ENCODE measurements around the gene SNX25.

Gene SNX25

GRCh38 chr4:185272245-185272644 is 62.8 kb downstream of the SNX25 start:
- Mint-ChIP-seq H3K27ac (no peak overlapping the region), H3K9me3 (no peaks in the 10 kb centered on the region), H3K4me3 (no peak overlapping the region), H3K36me3 (ENCODE audit: low read depth) (peaks cover 20% of the 10 kb centered on the region), H3K27me3 (ENCODE audit: low read depth) (no peaks in the 10 kb centered on the region), H3K4me1 (ENCODE audit: low read depth) (peaks cover 5% of the 10 kb centered on the region)
- no peak for DNase-seq (ENCODE audit: low spot score)

GRCh38 chr4:185275501-185275900 is 66.1 kb downstream of the SNX25 start:
- no peak for DNase-seq (ENCODE audit: low spot score)
- H3K27me3 Mint-ChIP-seq (ENCODE audit: low read depth) = no peaks in the 10 kb centered on the region
- H3K4me3 Mint-ChIP-seq = no peak overlapping the region
- peaks cover 7% of the 10 kb centered on the region for H3K4me1 Mint-ChIP-seq (ENCODE audit: low read depth)
- H3K27ac Mint-ChIP-seq = no peak overlapping the region
- H3K36me3 Mint-ChIP-seq (ENCODE audit: low read depth) = peaks cover 8% of the 10 kb centered on the region
- no peaks in the 10 kb centered on the region for H3K9me3 Mint-ChIP-seq

GRCh38 chr4:185276036-185276435 is 66.6 kb downstream of the SNX25 start:
- H3K27me3 Mint-ChIP-seq (ENCODE audit: low read depth) = no peaks in the 10 kb centered on the region
- H3K9me3 Mint-ChIP-seq = no peaks in the 10 kb centered on the region
- no peak for DNase-seq (ENCODE audit: low spot score)
- peaks cover 13% of the 10 kb centered on the region for H3K4me1 Mint-ChIP-seq (ENCODE audit: low read depth)
- peaks cover 7% of the 10 kb centered on the region for H3K36me3 Mint-ChIP-seq (ENCODE audit: low read depth)
- H3K4me3 Mint-ChIP-seq = no peak overlapping the region
- no peak overlapping the region for H3K27ac Mint-ChIP-seq

GRCh38 chr4:185278716-185279115 is 69.3 kb downstream of the SNX25 start:
- Mint-ChIP-seq H3K36me3 (ENCODE audit: low read depth) (peaks cover 1% of the 10 kb centered on the region), H3K4me1 (ENCODE audit: low read depth) (peaks cover 14% of the 10 kb centered on the region), H3K9me3 (no peaks in the 10 kb centered on the region), H3K27ac (no peak overlapping the region), H3K4me3 (no peak overlapping the region), H3K27me3 (ENCODE audit: low read depth) (no peaks in the 10 kb centered on the region)
- DNase-seq (ENCODE audit: low spot score) = no peak

GRCh38 chr4:185280608-185281007 is 71.2 kb downstream of the SNX25 start:
- no peak for DNase-seq (ENCODE audit: low spot score)
- H3K27me3 Mint-ChIP-seq (ENCODE audit: low read depth) = no peaks in the 10 kb centered on the region
- H3K36me3 Mint-ChIP-seq (ENCODE audit: low read depth) = peaks cover 1% of the 10 kb centered on the region
- H3K27ac Mint-ChIP-seq = no peak overlapping the region
- no peak overlapping the region for H3K4me3 Mint-ChIP-seq
- no peaks in the 10 kb centered on the region for H3K9me3 Mint-ChIP-seq
- peaks cover 16% of the 10 kb centered on the region for H3K4me1 Mint-ChIP-seq (ENCODE audit: low read depth)

- Mint-ChIP-seq H3K27me3 (ENCODE audit: low read depth) (no peaks in the 10 kb centered on the region), H3K36me3 (ENCODE audit: low read depth) (no peaks in the 10 kb centered on the region), H3K4me1 (ENCODE audit: low read depth) (peaks cover 15% of the 10 kb centered on the region), H3K4me3 (no peak overlapping the region), H3K9me3 (no peaks in the 10 kb centered on the region), H3K27ac (no peak overlapping the region)
- DNase-seq (ENCODE audit: low spot score) = no peak
Measured at GRCh38 chr4:185282968-185283367, 73.6 kb downstream of the SNX25 start.

GRCh38 chr4:185283723-185284122 is 74.3 kb downstream of the SNX25 start:
- H3K36me3 Mint-ChIP-seq (ENCODE audit: low read depth) = peaks cover 3% of the 10 kb centered on the region
- DNase-seq (ENCODE audit: low spot score) = no peak
- H3K9me3 Mint-ChIP-seq = no peaks in the 10 kb centered on the region
- no peak overlapping the region for H3K27ac Mint-ChIP-seq
- H3K27me3 Mint-ChIP-seq (ENCODE audit: low read depth) = no peaks in the 10 kb centered on the region
- H3K4me3 Mint-ChIP-seq = no peak overlapping the region
- H3K4me1 Mint-ChIP-seq (ENCODE audit: low read depth) = peaks cover 15% of the 10 kb centered on the region

GRCh38 chr4:185285632-185286393 is 76.4 kb downstream of the SNX25 start:
- H3K27ac Mint-ChIP-seq = no peak overlapping the region
- H3K36me3 Mint-ChIP-seq (ENCODE audit: low read depth) = peaks cover 4% of the 10 kb centered on the region
- H3K27me3 Mint-ChIP-seq (ENCODE audit: low read depth) = no peaks in the 10 kb centered on the region
- H3K4me1 Mint-ChIP-seq (ENCODE audit: low read depth) = peaks cover 6% of the 10 kb centered on the region
- no peaks in the 10 kb centered on the region for H3K9me3 Mint-ChIP-seq
- DNase-seq (ENCODE audit: low spot score) = no peak
- H3K4me3 Mint-ChIP-seq = no peak overlapping the region

GRCh38 chr4:185286571-185286970 is 77.2 kb downstream of the SNX25 start:
- Mint-ChIP-seq H3K4me3 (no peak overlapping the region), H3K4me1 (ENCODE audit: low read depth) (peaks cover 3% of the 10 kb centered on the region), H3K27me3 (ENCODE audit: low read depth) (no peaks in the 10 kb centered on the region), H3K27ac (no peak overlapping the region), H3K9me3 (no peaks in the 10 kb centered on the region), H3K36me3 (ENCODE audit: low read depth) (peaks cover 4% of the 10 kb centered on the region)
- no peak for DNase-seq (ENCODE audit: low spot score)

GRCh38 chr4:185287031-185287430 is 77.6 kb downstream of the SNX25 start:
- peaks cover 6% of the 10 kb centered on the region for H3K36me3 Mint-ChIP-seq (ENCODE audit: low read depth)
- no peak for DNase-seq (ENCODE audit: low spot score)
- H3K9me3 Mint-ChIP-seq = no peaks in the 10 kb centered on the region
- H3K4me1 Mint-ChIP-seq (ENCODE audit: low read depth) = peaks cover 3% of the 10 kb centered on the region
- no peak overlapping the region for H3K27ac Mint-ChIP-seq
- H3K27me3 Mint-ChIP-seq (ENCODE audit: low read depth) = no peaks in the 10 kb centered on the region
- no peak overlapping the region for H3K4me3 Mint-ChIP-seq

GRCh38 chr4:185290018-185290607 is 80.7 kb downstream of the SNX25 start:
- Mint-ChIP-seq H3K27me3 (ENCODE audit: low read depth) (no peaks in the 10 kb centered on the region), H3K9me3 (no peaks in the 10 kb centered on the region), H3K27ac (no peak overlapping the region), H3K4me3 (no peak overlapping the region), H3K36me3 (ENCODE audit: low read depth) (peaks cover 14% of the 10 kb centered on the region), H3K4me1 (ENCODE audit: low read depth) (no peaks in the 10 kb centered on the region)
- DNase-seq (ENCODE audit: low spot score) = no peak

GRCh38 chr4:185290656-185291055 is 81.3 kb downstream of the SNX25 start:
- no peaks in the 10 kb centered on the region for H3K9me3 Mint-ChIP-seq
- no peak overlapping the region for H3K4me3 Mint-ChIP-seq
- no peaks in the 10 kb centered on the region for H3K27me3 Mint-ChIP-seq (ENCODE audit: low read depth)
- DNase-seq (ENCODE audit: low spot score) = no peak
- peaks cover 14% of the 10 kb centered on the region for H3K36me3 Mint-ChIP-seq (ENCODE audit: low read depth)
- no peak overlapping the region for H3K27ac Mint-ChIP-seq
- H3K4me1 Mint-ChIP-seq (ENCODE audit: low read depth) = no peaks in the 10 kb centered on the region

GRCh38 chr4:185293202-185293601 is 83.8 kb downstream of the SNX25 start:
- no peaks in the 10 kb centered on the region for H3K9me3 Mint-ChIP-seq
- DNase-seq (ENCODE audit: low spot score) = no peak
- no peak overlapping the region for H3K27ac Mint-ChIP-seq
- no peaks in the 10 kb centered on the region for H3K27me3 Mint-ChIP-seq (ENCODE audit: low read depth)
- no peaks in the 10 kb centered on the region for H3K4me1 Mint-ChIP-seq (ENCODE audit: low read depth)
- peaks cover 17% of the 10 kb centered on the region for H3K36me3 Mint-ChIP-seq (ENCODE audit: low read depth)
- no peak overlapping the region for H3K4me3 Mint-ChIP-seq

- Mint-ChIP-seq H3K27ac (no peak overlapping the region), H3K36me3 (ENCODE audit: low read depth) (peaks cover 16% of the 10 kb centered on the region), H3K4me1 (ENCODE audit: low read depth) (no peaks in the 10 kb centered on the region), H3K27me3 (ENCODE audit: low read depth) (no peaks in the 10 kb centered on the region), H3K4me3 (no peak overlapping the region), H3K9me3 (no peaks in the 10 kb centered on the region)
- no peak for DNase-seq (ENCODE audit: low spot score)
Measured at GRCh38 chr4:185296665-185297460, 87.5 kb downstream of the SNX25 start.

Data from T-helper 2 cell treated with Interferon-gamma antibody and Interleukin-4, amounts not matched to agents 5 μg/mL and 100 μg/mL, for 36 hours (primary cell).